ENCODE measurements around the gene RNU6-1.
A peak's percentile ranks its signal among the peaks of the same experiment; 100 is the strongest.

The RNU6-1 gene

DNA sequence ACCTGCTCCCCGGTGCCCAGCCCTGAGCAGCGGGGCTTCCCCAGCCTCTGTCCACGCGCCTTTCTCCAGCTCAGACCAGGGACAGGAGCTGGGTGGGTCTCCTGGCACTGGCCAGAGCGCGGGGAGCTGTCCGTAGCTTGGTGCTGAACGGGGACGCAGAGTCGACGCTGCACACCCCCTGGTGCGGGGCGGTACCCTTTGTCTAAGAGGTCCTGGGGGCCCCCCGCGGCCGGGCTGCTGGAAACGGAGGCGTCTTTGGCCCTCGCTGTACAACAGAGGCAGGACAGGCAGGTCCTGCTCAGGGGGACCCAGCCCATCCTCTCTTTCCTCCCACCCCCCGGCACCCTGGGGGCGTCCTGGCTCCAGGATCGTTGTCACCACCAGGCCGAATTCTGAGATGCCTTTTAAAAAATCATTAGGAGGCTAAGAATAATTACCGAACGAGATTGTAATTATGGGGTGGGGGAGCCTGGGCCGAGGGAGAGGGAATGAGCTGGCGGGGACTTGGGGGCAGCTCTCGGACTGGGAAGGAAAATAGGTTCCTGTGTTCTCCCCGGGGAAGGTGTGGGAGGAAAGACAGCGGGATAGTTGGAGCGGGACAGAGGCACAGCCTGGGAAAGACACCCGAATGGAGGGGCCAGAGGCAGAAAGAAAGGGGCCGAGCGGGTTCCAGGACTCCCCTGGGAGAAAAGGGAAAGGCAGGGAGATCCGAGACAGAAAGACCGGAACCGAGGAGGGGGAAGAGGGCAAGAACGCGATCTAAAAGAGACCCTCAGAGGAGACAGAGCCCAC is 18.7 kb downstream of the RNU6-1 start:
- DNase-seq (ENCODE audit: low read depth), result peak; percentile 24

DNA sequence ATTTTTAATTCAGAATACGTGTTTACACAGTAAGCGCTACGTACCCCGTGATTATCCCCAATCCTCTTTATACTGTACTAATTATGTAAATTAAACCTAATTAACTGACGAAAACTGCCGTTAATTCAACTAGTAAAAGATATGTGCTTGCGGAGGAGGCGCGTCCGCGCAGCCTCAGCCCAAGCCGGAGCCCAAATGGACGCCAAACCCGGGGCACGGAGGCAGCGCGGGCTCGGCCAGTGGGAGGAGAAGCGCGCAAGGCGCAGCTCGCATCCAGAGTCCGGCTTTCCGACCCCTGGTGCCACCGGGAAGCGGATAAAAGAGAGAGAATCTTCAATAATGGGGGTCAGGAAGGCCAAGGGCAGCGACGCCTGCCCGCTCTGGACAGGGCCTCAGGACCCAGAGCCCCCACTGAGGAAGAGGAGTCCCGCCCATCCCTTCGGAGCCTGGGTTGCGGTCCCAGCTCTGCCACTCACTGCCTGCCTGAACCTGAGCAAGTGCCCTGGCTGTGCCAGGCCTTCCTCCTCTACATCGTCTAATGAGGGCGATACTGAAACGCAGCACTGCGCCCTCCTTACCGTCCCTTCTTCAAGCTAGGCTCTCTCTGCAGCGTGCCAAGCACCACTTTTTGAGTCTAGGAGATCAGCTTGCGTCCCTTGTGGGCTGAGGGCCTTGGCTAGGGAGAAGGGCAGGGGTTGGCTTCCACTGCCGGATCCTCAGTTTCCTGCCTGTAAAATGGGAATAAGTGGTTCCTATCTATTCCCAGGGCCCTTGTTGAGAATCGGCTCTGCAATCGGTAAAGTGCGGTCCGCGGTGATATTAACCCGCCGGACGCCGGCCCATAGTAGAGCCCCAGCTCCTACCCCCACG is 19.5 kb downstream of the RNU6-1 start:
- no peak for DNase-seq (ENCODE audit: low read depth)

DNA sequence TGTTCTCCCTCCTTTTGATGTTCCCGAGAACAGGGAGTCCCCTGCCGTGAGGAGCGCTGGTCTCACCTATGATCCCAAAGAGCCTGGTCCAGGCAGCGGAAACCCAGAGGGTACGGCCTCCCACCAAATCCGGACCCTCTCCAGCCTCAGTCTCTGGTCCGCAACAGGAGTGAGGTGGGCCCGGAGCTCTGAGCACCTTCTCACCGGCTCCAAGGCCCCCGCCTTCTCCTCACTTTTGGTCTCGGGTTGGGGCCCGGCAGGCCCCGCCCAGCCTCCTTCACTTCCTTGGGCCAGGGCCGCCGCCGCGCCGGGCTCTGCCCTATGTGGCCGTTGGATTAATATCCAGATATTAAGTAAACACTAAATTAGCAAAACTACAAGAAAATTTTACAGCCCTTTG is 20.2 kb downstream of the RNU6-1 start:
- no peak for DNase-seq (ENCODE audit: low read depth)

DNA sequence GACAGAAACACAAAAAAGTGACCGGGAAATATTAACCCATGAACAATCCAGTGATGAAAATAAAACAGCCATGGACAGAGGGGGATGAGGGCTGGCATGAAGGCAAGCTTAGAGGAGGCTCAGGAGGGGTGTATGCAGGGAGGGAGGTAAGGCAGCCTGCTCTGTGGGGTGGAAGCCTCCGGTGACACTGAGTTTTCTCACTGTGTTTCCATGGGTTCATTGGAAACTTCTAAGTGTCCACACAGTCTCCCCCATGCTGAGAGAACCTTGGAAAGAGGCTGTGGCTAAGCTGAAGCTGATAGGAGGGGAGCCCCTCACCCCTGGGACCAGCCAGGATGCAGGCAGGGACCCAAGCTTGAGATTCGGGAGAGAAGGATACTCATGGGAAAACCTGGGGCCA is 21.4 kb downstream of the RNU6-1 start:
- no peak for DNase-seq (ENCODE audit: low read depth)

DNA sequence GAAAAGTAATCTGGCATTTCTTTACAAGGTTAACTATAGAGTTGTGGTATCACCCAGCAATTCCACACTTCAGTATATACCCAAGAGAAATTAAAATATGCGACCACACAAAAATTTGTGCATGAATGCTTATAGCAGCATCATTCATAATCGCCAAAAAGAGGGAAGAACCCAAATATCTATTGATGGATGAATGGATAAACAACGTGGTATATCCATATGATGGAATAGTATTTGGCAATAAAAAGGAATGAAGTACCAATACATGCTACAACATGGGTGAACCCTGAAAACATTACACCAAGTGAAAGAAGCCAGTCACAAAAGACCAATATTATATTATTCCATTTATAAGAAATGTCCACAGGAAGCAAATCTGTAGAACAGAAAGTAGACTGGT is 23.2 kb downstream of the RNU6-1 start:
- no peak for DNase-seq (ENCODE audit: low read depth)

DNA sequence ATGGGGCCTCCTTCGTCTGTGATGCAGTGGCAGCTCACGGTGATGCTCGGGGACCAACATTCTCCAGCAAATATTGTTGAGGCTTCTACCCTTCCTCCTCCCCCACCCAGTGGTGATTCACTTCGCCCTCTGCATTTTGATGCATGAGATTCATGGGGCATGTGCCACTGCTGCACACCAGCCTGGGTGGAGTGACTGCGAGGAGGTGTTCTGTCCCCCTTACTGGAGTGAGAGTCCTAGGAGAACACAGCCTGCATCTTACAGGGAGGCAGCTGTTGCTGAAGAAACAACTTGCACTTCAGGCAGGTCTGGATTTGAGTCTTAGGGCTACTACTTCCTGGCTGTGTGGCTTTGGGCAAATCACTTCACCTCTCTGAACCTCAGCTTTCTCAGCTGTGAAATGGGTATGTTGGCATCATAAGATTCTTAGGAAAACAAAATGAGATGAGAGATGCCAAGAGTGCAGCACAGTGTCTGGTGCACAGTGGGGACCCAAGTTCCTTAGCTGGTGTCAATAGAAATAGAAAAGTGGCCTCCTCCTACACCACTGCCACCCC is 24.7 kb downstream of the RNU6-1 start:
- no peak for DNase-seq (ENCODE audit: low read depth)

DNA sequence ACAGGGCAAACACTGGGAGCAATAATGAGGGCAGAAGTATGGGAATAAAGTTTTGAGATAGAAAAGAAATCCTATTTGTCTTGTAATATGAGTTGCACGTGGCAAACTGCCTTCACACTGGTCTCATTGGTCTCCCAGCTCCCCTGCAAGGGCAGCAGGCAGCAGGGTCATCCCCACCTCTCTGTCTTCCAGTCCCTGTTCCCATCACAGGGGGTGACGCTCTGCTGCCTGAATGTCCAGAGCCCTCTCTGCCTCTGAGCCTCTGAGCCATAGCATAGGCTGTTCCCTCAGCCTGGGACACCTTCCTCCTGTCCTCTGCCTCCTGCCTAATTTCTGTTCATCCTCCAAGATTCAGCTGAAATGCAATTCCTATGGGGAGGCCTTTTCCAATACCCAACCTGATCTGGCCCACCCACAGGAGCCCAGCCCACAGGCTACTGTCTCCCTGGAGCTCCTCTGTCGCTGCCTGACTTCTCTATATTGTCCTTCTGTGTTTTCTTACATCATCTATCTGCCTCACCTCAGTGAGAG is 26.7 kb downstream of the RNU6-1 start:
- DNase-seq (ENCODE audit: low read depth), result no peak

DNA sequence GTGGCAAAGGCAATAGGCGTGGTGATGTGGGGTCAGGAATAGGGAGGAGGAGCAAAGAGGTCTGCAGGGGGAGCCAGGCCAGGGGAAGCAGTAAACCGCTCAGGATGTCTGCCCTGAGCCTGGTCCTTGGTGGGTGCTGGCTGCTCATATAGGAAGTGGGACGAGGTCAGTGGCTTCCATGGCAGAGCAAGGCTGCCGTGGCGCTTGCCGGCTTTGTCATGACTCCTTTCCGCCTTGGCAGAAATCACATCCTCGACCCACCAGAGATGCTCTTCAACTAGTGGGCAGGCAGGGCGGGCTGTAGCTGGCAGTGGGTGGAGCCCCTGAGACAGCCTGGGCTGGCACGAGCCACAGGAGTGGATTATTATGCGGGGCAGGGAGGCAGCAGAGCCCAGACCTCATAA is 27.6 kb downstream of the RNU6-1 start:
- DNase-seq (ENCODE audit: low read depth), result no peak

DNA sequence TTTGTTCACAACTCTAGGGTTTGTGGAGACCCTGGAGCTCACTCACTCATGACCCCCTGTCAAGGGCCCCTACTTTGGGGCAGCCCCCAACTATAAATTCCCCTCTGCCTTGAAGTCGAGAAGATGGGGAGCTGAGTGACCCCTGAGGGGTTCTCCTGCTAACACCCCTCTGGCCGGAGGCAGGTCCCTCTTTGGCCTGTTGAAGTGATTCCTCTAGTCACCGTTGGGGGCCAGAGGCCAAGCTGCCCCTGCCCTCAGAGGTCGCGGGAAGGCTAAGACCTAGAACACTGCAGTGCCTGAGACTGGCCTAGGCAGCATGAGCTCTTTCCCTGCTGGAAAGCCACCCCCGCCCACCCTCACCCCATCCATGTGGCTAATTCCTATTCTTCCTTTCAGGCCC is 30.0 kb downstream of the RNU6-1 start:
- DNase-seq (ENCODE audit: low read depth), result no peak

DNA sequence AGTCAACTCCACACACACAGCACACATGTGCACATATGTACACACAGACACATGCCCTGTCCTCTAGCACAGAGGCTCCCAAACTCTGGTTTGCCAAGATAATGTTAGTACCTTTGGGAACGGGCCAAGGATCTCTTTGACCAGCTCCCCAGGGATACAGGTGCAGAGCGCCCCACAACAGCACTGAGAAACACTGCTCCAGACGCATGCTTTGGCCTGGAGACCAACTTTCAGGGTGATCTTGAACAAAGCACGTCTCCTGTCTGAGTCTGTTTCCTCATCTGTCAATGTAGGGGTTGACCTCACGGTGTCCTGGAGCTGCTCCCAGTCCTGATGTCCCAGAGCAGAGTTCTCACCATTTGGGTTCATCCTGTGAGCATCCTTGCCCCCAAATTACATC is 30.4 kb downstream of the RNU6-1 start:
- DNase-seq (ENCODE audit: low read depth), result no peak

DNA sequence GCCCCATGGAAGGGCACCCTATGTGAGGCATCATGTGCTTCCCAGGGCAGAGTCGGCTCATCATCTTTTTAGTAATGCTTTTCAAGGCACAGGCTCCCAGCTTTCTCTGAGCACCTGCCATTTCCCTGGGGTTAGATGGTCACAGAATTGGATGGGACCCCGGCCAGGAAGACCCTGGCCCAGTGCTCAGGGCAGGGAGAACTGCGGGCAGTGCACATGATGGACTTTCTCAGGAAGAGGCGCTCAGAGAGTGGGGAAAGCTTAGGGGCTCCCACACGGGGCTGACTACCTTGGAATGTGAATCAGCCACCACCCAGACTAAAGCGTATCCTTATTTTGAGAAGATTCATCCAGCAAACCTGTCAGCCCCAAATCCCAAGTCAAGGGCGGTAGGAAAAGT is 31.0 kb downstream of the RNU6-1 start:
- no peak for DNase-seq (ENCODE audit: low read depth)

DNA sequence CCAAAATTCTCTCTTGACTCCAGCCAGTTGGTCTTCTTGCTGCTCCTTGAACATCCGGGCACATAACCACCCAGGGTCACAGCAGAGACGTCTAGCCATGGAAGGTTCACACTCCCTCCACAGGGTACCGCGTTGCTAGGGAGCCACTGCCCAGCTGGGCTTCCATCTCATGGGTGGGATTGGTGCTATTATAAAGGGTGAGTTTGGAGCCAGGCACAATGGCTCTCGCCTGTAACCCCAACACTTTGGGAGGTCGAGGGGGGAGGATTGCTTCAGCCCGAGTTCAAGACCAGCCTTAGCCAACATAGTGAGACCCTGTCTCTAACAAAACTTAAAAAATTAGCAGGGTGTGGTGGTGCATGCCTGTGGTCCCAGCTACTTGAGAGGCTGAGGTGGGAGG is 32.0 kb downstream of the RNU6-1 start:
- DNase-seq (ENCODE audit: low read depth), result no peak

DNA sequence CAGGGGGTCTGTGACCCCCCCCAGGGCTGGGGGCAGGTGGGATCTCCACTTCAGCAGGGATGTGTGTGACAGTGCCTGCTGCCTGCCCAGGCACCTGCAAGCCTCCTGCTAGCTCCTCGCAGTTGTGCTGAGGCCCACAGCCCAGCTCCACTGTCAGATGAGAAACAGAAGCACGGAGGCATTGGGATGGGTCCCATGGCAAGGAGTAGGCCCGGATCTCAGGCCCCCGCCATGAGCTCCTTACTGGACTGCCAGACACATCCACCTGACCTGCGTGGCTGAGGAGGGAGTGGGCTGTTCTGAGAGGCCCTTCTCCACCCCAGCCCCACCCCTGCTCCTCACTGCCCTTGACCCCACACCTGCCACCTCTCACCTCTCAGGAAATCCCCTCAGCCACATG is 32.7 kb downstream of the RNU6-1 start:
- DNase-seq (ENCODE audit: low read depth), result no peak

DNA sequence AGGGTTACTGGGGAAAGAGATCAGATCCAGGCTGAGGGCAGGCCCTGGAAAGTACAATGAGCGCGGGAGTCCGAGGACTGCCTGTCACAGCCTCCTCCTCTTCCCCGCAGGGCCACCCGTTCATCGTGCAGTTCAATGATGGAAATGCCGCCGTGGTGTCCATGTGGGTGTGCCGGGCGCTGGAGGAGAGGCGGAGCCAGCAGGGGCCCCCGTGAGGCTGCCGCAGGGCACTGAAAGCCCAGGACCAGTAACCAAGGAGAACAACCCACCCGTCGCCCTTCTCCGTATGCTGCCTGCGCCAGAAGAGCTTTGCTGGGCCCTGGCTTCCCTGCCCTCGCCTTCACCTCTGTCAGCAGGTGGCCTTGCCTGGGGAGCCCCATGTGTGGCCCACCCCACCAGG is 33.3 kb downstream of the RNU6-1 start:
- DNase-seq (ENCODE audit: low read depth), result no peak

DNA sequence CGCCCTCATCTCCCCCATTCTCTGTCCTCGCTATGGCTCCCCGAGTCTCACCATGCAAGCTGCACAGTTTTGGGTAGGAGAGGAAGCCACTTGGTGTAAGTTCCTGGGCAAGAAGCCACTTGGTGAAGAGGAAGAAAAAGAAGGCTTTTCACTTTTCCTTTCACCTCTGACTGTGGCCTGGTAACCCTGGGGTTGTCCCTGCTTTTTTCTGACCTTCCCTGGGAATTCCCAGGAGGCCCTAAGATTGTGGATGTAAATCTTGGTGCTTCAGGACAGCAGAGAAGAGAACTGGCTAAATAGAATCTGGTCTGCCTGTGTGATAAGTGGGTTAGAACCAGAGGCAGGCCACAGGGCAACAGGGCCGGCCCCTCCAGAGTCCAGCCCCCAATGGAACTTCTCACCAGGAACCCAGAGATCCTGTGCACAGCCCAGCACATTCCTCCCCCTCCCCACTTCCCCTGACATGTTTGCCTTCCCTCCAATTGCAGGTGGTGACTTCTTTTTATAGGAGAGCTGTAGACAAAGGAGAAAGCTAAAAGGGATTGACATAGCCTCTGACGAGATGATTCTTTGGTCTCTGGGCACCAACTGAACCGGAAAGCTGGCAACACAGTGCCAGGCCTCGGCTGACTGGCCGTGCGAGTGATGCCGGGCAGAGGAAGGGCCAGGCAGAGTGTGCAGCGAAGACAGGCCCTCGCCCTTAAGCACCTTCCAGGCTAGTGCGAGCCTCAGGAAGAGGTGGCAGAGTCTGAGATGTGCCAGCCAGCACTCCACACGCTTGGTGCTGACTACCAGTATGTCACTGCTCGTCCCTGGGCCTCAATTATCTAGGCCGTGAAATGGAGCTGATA is 34.0 kb downstream of the RNU6-1 start:
- DNase-seq (ENCODE audit: low read depth), result no peak

DNA sequence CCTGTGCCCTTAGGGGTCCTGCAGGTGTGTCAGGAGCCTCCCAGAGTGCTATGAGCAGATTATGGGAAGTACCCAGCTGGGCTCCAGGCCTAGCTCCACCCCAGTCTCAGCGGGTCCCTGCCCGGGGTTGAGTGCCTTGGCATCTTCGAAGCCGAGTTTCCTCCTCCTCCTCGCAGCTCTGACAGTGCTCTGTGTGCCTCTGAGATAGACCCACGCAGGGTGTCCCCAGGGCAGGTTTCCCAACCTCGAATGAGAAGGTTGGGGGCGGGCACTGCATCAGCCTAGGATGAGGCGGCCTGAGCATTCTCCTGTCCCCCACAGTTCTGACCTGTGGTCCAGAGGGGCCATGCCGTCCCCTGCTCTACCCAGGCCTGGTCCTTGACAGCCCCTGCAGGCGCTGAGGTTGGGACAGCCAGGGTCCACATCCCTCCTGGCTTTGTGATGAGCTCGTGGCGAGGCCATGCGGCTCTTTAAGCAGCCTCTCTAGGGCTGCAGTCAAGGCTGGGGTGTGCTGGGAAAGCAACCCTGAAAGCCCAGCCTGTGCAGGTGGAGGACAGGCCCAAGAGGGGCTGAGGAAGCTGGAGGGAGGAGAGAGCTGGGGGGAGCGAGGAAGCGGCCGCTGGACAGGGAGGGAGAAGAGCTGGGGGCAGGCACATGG is 34.7 kb downstream of the RNU6-1 start:
- no peak for DNase-seq (ENCODE audit: low read depth)

DNA sequence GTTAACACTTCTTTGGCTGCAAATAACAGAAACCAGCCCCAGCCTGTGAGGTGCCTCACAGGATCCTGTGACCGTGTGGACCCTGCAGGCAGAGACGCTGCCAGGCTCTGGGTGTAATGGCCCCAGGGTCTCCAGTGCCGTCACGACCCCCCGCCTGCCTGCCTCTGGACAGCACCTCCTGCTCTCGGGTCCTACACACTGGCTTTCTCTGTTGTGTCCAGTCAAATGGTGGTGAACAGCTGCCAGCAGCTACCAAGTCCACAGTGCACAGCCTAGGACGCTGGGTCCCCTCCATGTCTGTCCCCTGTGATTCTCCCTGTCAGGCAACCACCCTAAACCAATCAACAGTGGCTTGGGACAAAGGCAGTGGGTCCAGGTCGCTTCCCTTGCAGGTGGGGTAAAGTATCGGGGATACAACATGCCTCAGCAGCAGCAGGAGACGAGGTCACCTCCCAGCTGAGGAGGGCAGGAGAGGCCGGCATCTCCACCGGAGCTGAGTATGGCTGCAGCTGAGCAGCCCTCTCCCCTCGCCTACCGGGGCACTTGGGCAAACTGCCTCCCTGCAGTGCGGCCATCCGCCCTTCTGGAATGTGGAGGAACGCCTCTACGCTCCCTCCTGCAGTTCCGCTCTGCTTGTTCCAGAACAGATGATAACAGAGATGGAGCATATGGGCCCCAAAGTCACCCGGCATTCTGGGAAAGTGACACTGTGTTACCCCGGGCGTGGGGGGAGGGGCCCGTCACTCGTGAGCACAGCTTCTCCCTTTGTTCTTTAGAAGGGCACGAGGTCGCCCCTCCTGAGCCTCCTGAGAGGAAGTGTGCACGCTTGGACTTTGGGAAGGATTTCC is 35.6 kb downstream of the RNU6-1 start:
- DNase-seq (ENCODE audit: low read depth), result no peak

DNA sequence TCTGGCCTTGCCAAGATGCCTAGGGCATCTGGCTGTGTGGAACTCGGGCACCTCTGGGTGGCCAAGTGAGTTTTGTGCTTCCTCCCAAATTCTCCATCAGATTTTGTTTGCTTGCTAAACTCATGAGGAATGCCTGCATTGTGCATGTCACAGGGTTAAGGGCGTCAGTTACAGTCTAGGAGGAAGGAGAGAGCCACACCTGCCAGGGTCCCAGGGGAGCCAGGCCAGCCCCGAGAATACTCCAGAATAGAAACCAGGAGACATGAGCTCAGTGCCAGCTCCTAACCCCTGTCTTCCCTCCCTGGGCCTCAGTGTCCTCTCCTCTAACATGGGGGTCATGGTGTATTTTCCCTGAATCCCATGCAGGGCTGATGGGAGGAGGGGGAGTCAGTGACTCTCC is 36.5 kb downstream of the RNU6-1 start:
- DNase-seq (ENCODE audit: low read depth), result no peak

DNA sequence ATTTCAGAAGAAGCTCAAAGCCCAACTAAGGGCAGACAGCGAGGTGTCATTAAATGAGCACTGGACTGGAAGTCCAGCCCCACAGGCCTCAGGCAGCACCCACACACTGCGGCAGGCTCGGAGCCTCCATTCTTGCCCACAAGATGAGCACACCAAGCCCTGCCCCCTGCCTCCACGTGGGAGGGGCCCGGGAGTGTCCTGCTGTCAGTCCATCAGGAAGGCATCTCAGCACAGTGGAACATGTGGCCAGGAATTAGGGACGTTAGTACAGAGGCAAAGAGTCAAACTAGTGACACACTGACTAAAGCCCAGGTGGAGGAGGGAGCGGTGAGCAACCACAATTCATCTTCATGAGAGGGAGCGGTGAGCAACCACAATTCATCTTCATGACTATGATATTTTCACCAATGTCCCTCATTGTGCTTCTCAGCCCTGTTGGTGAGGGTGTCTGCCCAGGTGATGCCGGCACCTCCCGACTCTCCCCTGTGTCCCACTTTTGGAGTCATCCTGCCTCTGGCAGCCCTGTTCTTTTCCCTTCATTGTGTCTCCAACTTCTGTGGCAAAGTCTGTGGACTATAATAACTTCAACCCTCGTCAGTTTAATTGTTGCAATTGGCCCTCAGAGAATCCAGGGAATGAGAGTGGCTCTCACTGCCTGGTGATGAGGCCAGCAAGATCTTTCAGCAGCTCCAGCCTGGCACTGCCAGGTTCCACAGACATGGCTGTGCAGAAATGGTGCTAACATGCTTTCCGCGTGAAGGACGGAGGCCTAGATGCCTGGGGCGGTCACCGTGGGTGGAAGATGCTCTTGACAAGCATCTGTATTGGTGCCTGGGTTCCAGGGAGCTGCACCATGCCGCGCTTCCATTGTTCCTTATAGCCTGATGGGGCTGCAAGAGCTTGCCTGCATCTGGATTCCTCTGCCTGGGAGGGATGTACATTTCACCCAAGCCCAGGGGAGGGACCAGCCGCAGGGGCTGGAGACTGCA is 37.6 kb downstream of the RNU6-1 start:
- no peak for DNase-seq (ENCODE audit: low read depth)
